K562 (cell line): Measurements from ENCODE around the gene PIH1D1.

ENCODE experiments used
- FOS ChIP-seq: IDR thresholded peaks from 3 replicates; pipeline ENCODE4 v1.6.1; 2011; ENCODE audit not compliant: insufficient read length; ENCODE audit errors: extremely low read depth
- GABPA ChIP-seq: fragments of 200-800 bp; sonication (Bioruptor generic); conservative IDR thresholded peaks from 2 replicates; pipeline ENCODE4 v1.6.1; 2016; ENCODE audit warnings: low read depth, missing genetic modification characterization, missing compliant biosample characterization
- GABPB1 ChIP-seq: sonication (generic); formaldehyde crosslinking; IDR thresholded peaks from 2 replicates; pipeline ENCODE4 v1.8.0; 2022; ENCODE audit warnings: mild to moderate bottlenecking, missing genetic modification reagents
- MEF2A ChIP-seq: IDR thresholded peaks from 2 replicates; pipeline ENCODE4 v1.6.1; 2011; ENCODE audit warnings: low read depth, mild to moderate bottlenecking, low read length, moderate library complexity; ENCODE audit not compliant: control insufficient read depth
- SNRNP70 ChIP-seq: fragments of 200-400 bp; formaldehyde crosslinking; optimal IDR thresholded peaks from 2 replicates; pipeline ENCODE3; 2017; ENCODE audit warnings: low read depth, low read length
- ZNF384 ChIP-seq: IDR thresholded peaks from 2 replicates; pipeline ENCODE4 v1.6.1; 2012; ENCODE audit warnings: low read depth, low read length, improper control_type of control experiment
- TF ChIP-seq, protein P1 (sequence below), 3 experiments: IDR thresholded peaks in 2 of 3; conservative IDR thresholded peaks in 1 of 3; 2 replicates each; pipeline ENCODE4 v1.5.1; 2011 to 2012; ENCODE audit warnings: low read length in 3 of 3, mild to moderate bottlenecking in 3 of 3, control low read depth in 2 of 3, improper control_type of control experiment in 1 of 3, inconsistent platforms in 1 of 3, low read depth in 1 of 3, mixed read lengths in 1 of 3, moderate library complexity in 1 of 3; ENCODE audit not compliant: insufficient read depth in 2 of 3

DNA sequence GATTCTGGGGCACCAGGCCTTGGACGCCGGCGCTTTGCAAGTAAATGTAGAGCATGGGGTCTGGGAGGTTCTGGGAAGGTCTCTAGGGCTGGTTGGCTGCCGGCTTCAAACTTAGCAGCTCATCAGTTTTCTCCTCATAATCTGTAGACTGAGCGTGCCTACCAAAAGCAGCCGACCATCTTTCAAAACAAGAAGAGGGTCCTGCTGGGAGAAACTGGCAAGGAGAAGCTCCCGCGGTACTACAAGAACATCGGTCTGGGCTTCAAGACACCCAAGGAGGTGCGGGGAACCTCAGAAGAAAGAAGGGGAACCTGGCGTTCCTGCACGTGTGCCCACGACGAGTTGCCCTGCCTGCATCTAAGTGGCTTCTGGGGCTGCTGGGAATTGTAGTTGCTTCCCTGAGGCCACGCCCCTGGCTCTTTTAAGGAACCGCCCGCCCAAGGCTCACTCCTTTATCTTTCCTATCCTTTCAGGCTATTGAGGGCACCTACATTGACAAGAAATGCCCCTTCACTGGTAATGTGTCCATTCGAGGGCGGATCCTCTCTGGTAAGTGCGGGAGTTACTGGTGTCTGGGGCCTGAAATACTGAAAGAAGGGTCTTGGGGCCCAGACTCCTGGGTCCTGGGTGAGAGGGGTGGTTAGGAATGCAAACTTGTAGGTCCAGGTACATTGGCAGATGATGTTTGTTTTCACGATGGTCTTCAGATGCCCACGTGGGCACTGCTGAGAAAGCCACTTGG, 45.6 kb upstream of the PIH1D1 start:
- no peak for TF ChIP-seq ZNF384
- no peak for TF ChIP-seq FOS
- TF ChIP-seq GABPB1 (CRISPR knock-in tag): peak; percentile 68; the same call in 1 of the 2 replicates
- TF ChIP-seq GABPA (tag): no peak
- TF ChIP-seq SNRNP70: no peak
- no peak for TF ChIP-seq MEF2A
- TF ChIP-seq, protein P1, sequence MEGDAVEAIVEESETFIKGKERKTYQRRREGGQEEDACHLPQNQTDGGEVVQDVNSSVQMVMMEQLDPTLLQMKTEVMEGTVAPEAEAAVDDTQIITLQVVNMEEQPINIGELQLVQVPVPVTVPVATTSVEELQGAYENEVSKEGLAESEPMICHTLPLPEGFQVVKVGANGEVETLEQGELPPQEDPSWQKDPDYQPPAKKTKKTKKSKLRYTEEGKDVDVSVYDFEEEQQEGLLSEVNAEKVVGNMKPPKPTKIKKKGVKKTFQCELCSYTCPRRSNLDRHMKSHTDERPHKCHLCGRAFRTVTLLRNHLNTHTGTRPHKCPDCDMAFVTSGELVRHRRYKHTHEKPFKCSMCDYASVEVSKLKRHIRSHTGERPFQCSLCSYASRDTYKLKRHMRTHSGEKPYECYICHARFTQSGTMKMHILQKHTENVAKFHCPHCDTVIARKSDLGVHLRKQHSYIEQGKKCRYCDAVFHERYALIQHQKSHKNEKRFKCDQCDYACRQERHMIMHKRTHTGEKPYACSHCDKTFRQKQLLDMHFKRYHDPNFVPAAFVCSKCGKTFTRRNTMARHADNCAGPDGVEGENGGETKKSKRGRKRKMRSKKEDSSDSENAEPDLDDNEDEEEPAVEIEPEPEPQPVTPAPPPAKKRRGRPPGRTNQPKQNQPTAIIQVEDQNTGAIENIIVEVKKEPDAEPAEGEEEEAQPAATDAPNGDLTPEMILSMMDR (IDR thresholded peaks at IDR 0.05 in 2 of 3, conservative IDR thresholded peaks at IDR 0.05 in 1 of 3; ENCODE audit: insufficient read depth in 2 of 3, low read depth in 1 of 3, low read length in 3 of 3): no peak
